BJ (cell line): Measurements from ENCODE around the gene SUGCT. TPM values are rescaled to one million over a fixed set of nuclear protein-coding genes. Genes with fewer than 3 reads are reported as not detected.
A peak's percentile ranks its signal among the peaks of the same experiment; 100 is the strongest.

Experiments
- CTCF ChIA-PET: fragments of 350-600 bp; formaldehyde crosslinking; extraction: SDS; loops from one replicate; lab custom pipeline; 2021; ENCODE audit warnings: antibody characterized with exemption, inconsistent platforms; lab: Yijun Ruan, JAX
- POLR2A ChIA-PET: fragments of 300-600 bp; sonication (Branson Sonifier 250); formaldehyde crosslinking; extraction: SDS; loops from one replicate; lab custom pipeline; 2021; ENCODE audit warnings: antibody characterized with exemption; lab: Charles Lee
- DNase-seq: peaks from one replicate; pipeline ENCODE4 v3.0.0-alpha.2; 2011; ENCODE audit warnings: low read depth
- H3K27me3 ChIP-seq: 2 replicates; pipeline ENCODE4 v1.6.0; 2011; ENCODE audit warnings: low read length; ENCODE audit not compliant: control insufficient read depth, insufficient read depth
- H3K36me3 ChIP-seq: 2 replicates; pipeline ENCODE4 v1.5.1; 2011; ENCODE audit warnings: low read length; ENCODE audit not compliant: control insufficient read depth, insufficient read depth
- H3K4me3 ChIP-seq: 2 replicates; pipeline ENCODE4 v1.5.1; 2011; ENCODE audit warnings: low read depth, mild to moderate bottlenecking, control low read depth, low read length
- polyA plus RNA-seq: library from polyadenylated mRNA; depleted of rRNA; stranded (reverse); fragments of >200 nt; gene quantifications from 2 replicates; pipeline ENCODE4 v1.2.3, GENCODE V29; 2011
- TF ChIP-seq, protein P1 (sequence below): IDR thresholded peaks from 2 replicates; pipeline ENCODE4 v1.5.1; 2011; ENCODE audit warnings: low read depth, mild to moderate bottlenecking, control low read depth, inconsistent platforms, low read length, moderate library complexity; ENCODE audit not compliant: insufficient read depth

The SUGCT gene
- polyA plus RNA-seq, 1 experiment = 10.6 TPM

DNA sequence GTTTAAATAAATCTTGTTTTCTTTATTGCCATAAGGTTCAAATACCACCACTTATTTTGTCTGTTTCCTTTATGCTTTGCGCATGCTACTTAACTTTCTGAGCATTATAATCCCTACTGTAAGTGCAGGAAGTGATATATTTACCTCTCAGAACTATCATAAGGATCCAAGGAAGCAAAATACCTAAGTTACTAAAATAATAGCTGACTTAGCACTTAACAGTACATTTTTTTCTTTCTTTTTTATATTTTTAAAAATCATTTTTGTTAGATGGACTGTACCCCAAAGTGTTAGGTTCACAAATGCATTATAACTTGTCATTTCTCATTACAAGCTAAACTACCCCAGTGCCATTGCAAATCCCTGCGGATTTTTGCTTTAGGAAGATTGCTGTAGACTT is 663.8 kb downstream of the SUGCT start:
- no peak for DNase-seq
- ChIA-PET CTCF (interaction anchor here (1.2 kb wide), 1 partner anchor 21 kb away, joined by 3 read pairs; no protein-coding TSS in a partner anchor), POLR2A (no interaction called here)
- Histone ChIP-seq H3K4me3 (no peak overlapping the region), H3K27me3 (no peaks in the 10 kb centered on the region), H3K36me3 (no peaks in the 10 kb centered on the region)
- TF ChIP-seq, protein P1, sequence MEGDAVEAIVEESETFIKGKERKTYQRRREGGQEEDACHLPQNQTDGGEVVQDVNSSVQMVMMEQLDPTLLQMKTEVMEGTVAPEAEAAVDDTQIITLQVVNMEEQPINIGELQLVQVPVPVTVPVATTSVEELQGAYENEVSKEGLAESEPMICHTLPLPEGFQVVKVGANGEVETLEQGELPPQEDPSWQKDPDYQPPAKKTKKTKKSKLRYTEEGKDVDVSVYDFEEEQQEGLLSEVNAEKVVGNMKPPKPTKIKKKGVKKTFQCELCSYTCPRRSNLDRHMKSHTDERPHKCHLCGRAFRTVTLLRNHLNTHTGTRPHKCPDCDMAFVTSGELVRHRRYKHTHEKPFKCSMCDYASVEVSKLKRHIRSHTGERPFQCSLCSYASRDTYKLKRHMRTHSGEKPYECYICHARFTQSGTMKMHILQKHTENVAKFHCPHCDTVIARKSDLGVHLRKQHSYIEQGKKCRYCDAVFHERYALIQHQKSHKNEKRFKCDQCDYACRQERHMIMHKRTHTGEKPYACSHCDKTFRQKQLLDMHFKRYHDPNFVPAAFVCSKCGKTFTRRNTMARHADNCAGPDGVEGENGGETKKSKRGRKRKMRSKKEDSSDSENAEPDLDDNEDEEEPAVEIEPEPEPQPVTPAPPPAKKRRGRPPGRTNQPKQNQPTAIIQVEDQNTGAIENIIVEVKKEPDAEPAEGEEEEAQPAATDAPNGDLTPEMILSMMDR = no peak

DNA sequence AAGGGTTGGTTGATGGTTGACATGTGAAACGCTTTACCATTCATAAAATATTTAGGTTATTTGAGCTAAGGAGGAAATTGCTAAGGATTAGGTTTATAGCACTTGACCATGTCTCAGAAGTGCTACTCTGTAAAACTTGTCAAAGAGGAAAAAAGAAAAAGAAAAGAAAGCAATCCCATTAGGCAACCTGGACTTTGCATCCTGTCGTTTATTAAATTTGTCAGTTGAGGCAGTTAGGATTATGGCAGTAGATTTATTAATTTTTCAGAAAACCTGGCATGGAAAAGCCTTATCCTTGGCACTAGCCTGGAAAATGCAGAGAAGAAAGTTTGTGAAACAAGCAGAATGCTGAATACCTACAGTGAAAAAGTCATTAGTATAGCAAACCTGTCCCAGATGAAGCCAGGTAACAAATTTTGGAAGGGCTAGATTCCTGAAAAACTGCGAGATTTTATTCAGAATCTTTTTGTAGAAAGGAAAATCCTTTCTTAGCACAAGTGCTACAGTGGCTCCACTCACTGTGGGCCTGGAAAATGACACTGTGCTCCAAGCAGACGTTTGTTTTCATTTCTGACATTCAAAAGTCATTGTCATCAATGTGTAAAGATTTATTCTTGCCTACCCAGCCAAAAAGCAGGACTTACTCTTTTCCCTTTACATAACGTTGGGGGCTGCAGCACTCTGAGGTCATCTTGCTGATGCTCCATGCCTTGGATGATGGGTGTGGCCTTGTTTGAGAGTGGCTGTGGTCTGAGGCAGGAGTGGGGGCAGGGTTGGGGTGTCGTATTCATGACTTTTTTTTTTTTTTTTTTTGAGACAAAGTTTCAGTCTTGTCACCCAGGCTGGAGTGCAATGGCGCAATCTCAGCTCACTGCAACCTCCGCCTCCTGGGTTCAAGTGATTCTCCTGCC is 664.9 kb downstream of the SUGCT start:
- no peaks in the 10 kb centered on the region for H3K36me3 ChIP-seq
- ChIA-PET CTCF (interaction anchor here (1.2 kb wide), 1 partner anchor 22 kb away, joined by 3 read pairs; no protein-coding TSS in a partner anchor), POLR2A (no interaction called here)
- TF ChIP-seq, protein P1 = no peak
- no peaks in the 10 kb centered on the region for H3K27me3 ChIP-seq
- no peak overlapping the region for H3K4me3 ChIP-seq
- DNase-seq = no peak

DNA sequence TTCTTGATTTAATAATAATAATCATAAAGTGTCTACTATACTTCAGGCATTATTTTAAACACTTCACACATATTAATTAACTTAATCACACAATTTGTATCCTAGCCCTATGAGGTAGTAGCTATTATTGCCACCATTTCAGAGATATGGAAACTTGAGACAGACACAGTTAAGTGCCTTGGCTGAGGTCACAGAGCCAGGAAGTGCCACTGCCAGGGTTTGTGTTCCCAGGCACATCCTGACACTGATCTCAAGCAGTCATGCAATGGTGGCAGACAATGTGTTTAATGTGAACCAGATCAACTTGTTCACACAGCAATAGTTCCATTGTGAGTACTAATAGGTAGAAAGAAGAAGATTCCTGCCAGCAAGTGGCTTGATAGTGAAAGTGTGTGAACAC is 666.0 kb downstream of the SUGCT start:
- no peak overlapping the region for H3K4me3 ChIP-seq
- H3K36me3 ChIP-seq = no peaks in the 10 kb centered on the region
- no peaks in the 10 kb centered on the region for H3K27me3 ChIP-seq
- no peak for DNase-seq
- ChIA-PET POLR2A (no interaction called here), CTCF (interaction anchor here (0.5 kb wide), 1 partner anchor 327 kb away, joined by 3 read pairs; no protein-coding TSS in a partner anchor)
- TF ChIP-seq, protein P1 = no peak

DNA sequence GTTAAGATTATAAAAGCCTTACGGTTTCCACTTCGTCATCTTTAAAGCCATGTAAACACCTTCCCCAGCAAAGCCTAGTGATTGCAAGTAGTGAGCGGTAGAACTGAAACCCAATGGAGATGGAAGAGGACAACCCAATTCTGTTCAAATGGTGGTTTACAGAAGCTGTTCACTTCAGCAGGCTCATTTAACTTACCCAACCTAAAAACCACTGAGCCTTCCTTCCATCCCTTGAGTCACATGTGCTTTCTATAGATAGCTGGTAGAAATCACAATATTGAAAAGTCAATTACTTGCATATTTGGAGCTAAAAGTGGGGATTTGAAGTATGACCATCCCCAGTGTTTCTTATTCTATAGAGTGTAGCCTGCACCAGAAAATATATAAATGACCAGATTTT is 667.7 kb downstream of the SUGCT start:
- POLR2A ChIA-PET = no interaction called here
- CTCF ChIA-PET = no interaction called here
- no peak overlapping the region for H3K4me3 ChIP-seq
- H3K36me3 ChIP-seq = no peaks in the 10 kb centered on the region
- TF ChIP-seq, protein P1 = no peak
- DNase-seq = no peak
- no peaks in the 10 kb centered on the region for H3K27me3 ChIP-seq

DNA sequence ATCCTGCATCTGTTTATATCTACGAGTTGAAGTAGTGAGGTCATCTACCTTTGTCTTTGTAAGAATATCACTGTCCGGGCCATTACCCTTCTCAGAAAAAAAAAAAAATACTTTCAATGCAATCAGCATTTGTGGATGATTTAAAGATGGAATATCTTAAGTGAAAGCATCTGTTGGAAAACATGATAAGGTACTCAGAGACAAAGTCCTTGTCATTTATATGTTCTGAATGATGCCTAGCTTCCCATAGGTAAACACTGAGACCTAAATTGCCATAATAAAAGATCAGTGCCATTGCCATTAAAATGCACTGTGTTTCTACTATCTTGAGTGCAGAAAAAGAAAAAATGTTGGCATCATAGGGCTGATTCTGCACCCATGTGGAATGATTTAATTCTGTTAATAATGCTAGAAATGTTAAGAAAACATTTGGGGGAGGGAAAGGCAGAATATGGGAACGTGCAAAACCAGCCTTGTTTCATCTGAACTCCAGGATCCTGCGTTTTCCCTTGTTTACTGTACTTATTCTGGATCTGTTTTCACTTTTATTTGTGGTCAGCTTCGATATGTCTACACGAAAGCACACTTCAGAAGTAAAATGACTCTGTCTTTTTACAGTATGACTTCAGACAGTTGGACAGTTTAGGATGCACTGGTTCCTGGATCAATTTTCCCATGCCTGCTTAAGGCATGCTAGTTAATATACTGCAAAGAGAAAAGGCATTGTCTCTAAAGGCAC is 669.8 kb downstream of the SUGCT start:
- DNase-seq = peak; percentile 72
- TF ChIP-seq, protein P1 = no peak
- Histone ChIP-seq H3K36me3 (no peaks in the 10 kb centered on the region), H3K27me3 (no peaks in the 10 kb centered on the region), H3K4me3 (no peak overlapping the region)
- POLR2A ChIA-PET = interaction anchor here (0.6 kb wide), 1 partner anchor 1111 kb away, joined by 4 read pairs; no protein-coding TSS in a partner anchor
- CTCF ChIA-PET = interaction anchor here (0.7 to 1.9 kb wide), 3 partner anchors 41 to 593 kb away, joined by 3 to 6 read pairs (median 6); no protein-coding TSS in a partner anchor
